HepG2 (cell line): ENCODE data around the gene PLIN5. TPM values are rescaled to one million over a fixed set of nuclear protein-coding genes. Genes with fewer than 3 reads are reported as not detected.

Experiments
- CAMTA2 ChIP-seq: sonication (generic); formaldehyde crosslinking; IDR thresholded peaks from 2 replicates; pipeline ENCODE4 v1.4.0; 2020; ENCODE audit warnings: mild to moderate bottlenecking, missing genetic modification reagents, borderline replicate concordance
- HNF1A ChIP-seq, 2 experiments: sonication (generic) in 1 of 2; formaldehyde crosslinking in 1 of 2; IDR thresholded peaks; 2 replicates each; pipeline versions ENCODE4 v1.4.0 to v1.6.1; 2016 to 2020; ENCODE audit warnings: borderline replicate concordance in 1 of 2, low read depth in 1 of 2, mild to moderate bottlenecking in 1 of 2, missing genetic modification reagents in 1 of 2
- KLF13 ChIP-seq: sonication (generic); formaldehyde crosslinking; IDR thresholded peaks from 2 replicates; pipeline ENCODE4 v1.4.0; 2020; ENCODE audit warnings: mild to moderate bottlenecking, missing genetic modification reagents
- MTF1 ChIP-seq: sonication (generic); formaldehyde crosslinking; IDR thresholded peaks from 2 replicates; pipeline ENCODE4 v1.5.0; 2020; ENCODE audit warnings: missing genetic modification reagents
- RBAK ChIP-seq: sonication (generic); formaldehyde crosslinking; IDR thresholded peaks from 2 replicates; pipeline ENCODE4 v1.5.1; 2020; ENCODE audit warnings: mild to moderate bottlenecking, missing genetic modification reagents
- ZBTB7A ChIP-seq: sonication (generic); formaldehyde crosslinking; IDR thresholded peaks from 2 replicates; pipeline ENCODE4 v1.8.0; 2022; ENCODE audit warnings: mild to moderate bottlenecking, missing genetic modification reagents
- ZNF17 ChIP-seq: sonication (generic); formaldehyde crosslinking; IDR thresholded peaks from 2 replicates; pipeline ENCODE4 v1.5.0; 2020; ENCODE audit warnings: mild to moderate bottlenecking, missing genetic modification reagents
- ZNF225 ChIP-seq: sonication (generic); formaldehyde crosslinking; IDR thresholded peaks from 2 replicates; pipeline ENCODE4 v1.4.0; 2020; ENCODE audit warnings: mild to moderate bottlenecking, missing genetic modification reagents
- ZNF383 ChIP-seq: sonication (generic); formaldehyde crosslinking; IDR thresholded peaks from 2 replicates; pipeline ENCODE4 v1.4.0; 2020; ENCODE audit warnings: missing genetic modification reagents, mild to moderate bottlenecking, borderline replicate concordance
- ZNF562 ChIP-seq: sonication (generic); formaldehyde crosslinking; IDR thresholded peaks from 2 replicates; pipeline ENCODE4 v1.8.0; 2022; ENCODE audit warnings: missing genetic modification reagents, borderline replicate concordance
- ZNF646 ChIP-seq: sonication (generic); formaldehyde crosslinking; IDR thresholded peaks from 2 replicates; pipeline ENCODE4 v1.9.0; 2021; ENCODE audit warnings: mild to moderate bottlenecking, missing genetic modification reagents
- ZNF691 ChIP-seq: sonication (generic); formaldehyde crosslinking; IDR thresholded peaks from 2 replicates; pipeline ENCODE4 v1.4.0; 2020; ENCODE audit warnings: missing genetic modification reagents, low read depth, mild to moderate bottlenecking, borderline replicate concordance
- ZNF792 ChIP-seq: IDR thresholded peaks from 2 replicates; pipeline ENCODE4 v1.6.1; 2016
- ZNF879 ChIP-seq: sonication (generic); formaldehyde crosslinking; IDR thresholded peaks from 2 replicates; pipeline ENCODE4 v1.8.1; 2023; ENCODE audit warnings: missing genetic modification reagents
- polyA plus RNA-seq, 8 experiments: library from polyadenylated mRNA; depleted of rRNA in 3 of 8; stranded (reverse) in 7 of 8; unstranded in 1 of 8; fragments of >200 nt; fragmentation: Illumina TruSeq in 4 of 8; extraction: Trizol in 4 of 8; gene quantifications; 2 replicates each; pipeline versions ENCODE4 v1.2.1 to v1.2.3, GENCODE V29; 2011 to 2016; ENCODE audit warnings: low read depth in 4 of 8, missing spikeins in 1 of 8, mixed read lengths in 1 of 8; ENCODE audit not compliant: insufficient read depth in 1 of 8
- total RNA-seq, 5 experiments: library from RNA; depleted of rRNA; stranded (reverse); fragments of >200 nt; fragmentation: Illumina TruSeq; extraction: Trizol; gene quantifications; 2 replicates each; pipeline ENCODE4 v1.2.3, GENCODE V29; 2016; ENCODE audit warnings: low read depth in 1 of 5

The PLIN5 gene
- total and polyA plus RNA-seq, 2 of the 13 experiments (the other 11 are each of a cell fraction or from before 2014, with no cell fraction given): 1.8 to 4.8 TPM

- TF ChIP-seq ZNF646 (CRISPR knock-in tag) (no peak), KLF13 (CRISPR knock-in tag) (no peak), HNF1A (IDR thresholded peaks at IDR 0.05; ENCODE audit: low read depth) (peak; percentile 37; the same call in 1 of the 2 replicates), HNF1A (CRISPR knock-in tag; IDR thresholded peaks at IDR 0.05; ENCODE audit: borderline replicate concordance) (peak; percentile 84), ZNF383 (CRISPR knock-in tag) (no peak), ZNF562 (CRISPR knock-in tag) (no peak), ZNF691 (CRISPR knock-in tag) (peak; percentile 62; the same call in 1 of the 2 replicates), CAMTA2 (CRISPR knock-in tag) (peak; percentile 82; the same call in 1 of the 2 replicates), ZNF879 (CRISPR knock-in tag) (no peak), ZNF17 (CRISPR knock-in tag) (no peak), MTF1 (CRISPR knock-in tag) (no peak), ZNF225 (CRISPR knock-in tag) (no peak), RBAK (CRISPR knock-in tag) (no peak), ZNF792 (CRISPR knock-in tag) (peak; percentile 64), ZBTB7A (0 out of 2 replicates have a peak, but pooled peaks have one; percentile 23)
Measured at GRCh38 chr19:4583961-4584669, 49.1 kb upstream of the PLIN5 start (continued).
